ENCODE data around the gene POLK. TPM values are rescaled to one million over a fixed set of nuclear protein-coding genes. Genes with fewer than 3 reads are reported as not detected.

Gene POLK
- total and polyA plus RNA-seq, 2 of the 13 experiments (the other 11 are each of a cell fraction or from before 2014, with no cell fraction given), result 8.6 to 11.7 TPM

- TF ChIP-seq ZNF569 (CRISPR knock-in tag; IDR thresholded peaks at IDR 0.05; ENCODE audit: borderline replicate concordance), result no peak
- no peak for TF ChIP-seq ZNF766 (CRISPR knock-in tag; IDR thresholded peaks at IDR 0.05; ENCODE audit: borderline replicate concordance)
- TF ChIP-seq BCL3 (CRISPR knock-in tag; IDR thresholded peaks at IDR 0.05), result no peak
- TF ChIP-seq SIN3A (IDR thresholded peaks at IDR 0.05; ENCODE audit: borderline replicate concordance, low read depth, low read length), result no peak
- no peak for TF ChIP-seq HOMEZ (CRISPR knock-in tag; IDR thresholded peaks at IDR 0.05; ENCODE audit: low read depth)
- no peak for TF ChIP-seq ZNF264 (CRISPR knock-in tag; IDR thresholded peaks at IDR 0.05)
- no peak for TF ChIP-seq TFE3 (CRISPR knock-in tag; IDR thresholded peaks at IDR 0.05)
Measured at GRCh38 chr5:75608870-75609269, 97.2 kb downstream of the POLK start (continued).

GRCh38 chr5:75610201-75610600 lies 98.5 kb downstream of the POLK start:
- FAIRE-seq (peak; percentile 49), DNase-seq (ENCODE audit: low spot score) (no peak), ATAC-seq (no peak)
- intact Hi-C loops (cut with micrococcal nuclease; ENCODE audit: unreplicated experiment), result no loop called here
- Histone ChIP-seq H3K4me1 (ENCODE audit: insufficient read depth, low read length) (peaks cover 5% of the 10 kb centered on the region; the same call in 1 of the 2 replicates), H3K27me3 (ENCODE audit: control insufficient read depth in 1 of 2, insufficient read depth in 2 of 2, low read length in 2 of 2) (no peaks in the 10 kb centered on the region; a peak in 1 of 5 replicates), H3K79me2 (ENCODE audit: insufficient read depth, low read length) (no peaks in the 10 kb centered on the region), H3K9ac (ENCODE audit: insufficient read depth, low read depth, low read length) (no peak overlapping the region), H3K4me3 (replicated peaks in 1 of 3; ENCODE audit: insufficient read depth in 1 of 3, low read depth in 2 of 3, low read length in 3 of 3) (no peak overlapping the region; a peak in 1 of 6 replicates), H4K20me1 (ENCODE audit: insufficient read depth, low read length) (no peaks in the 10 kb centered on the region), H3K4me2 (ENCODE audit: low read depth, low read length) (peak overlapping the region; percentile 91; the same call in 1 of the 2 replicates), H2AFZ (ENCODE audit: low read length) (no peak overlapping the region), H3K9me3 (ENCODE audit: low read length) (no peaks in the 10 kb centered on the region), H3K27ac (ENCODE audit: extremely low read length, insufficient read depth, low read length) (no peak overlapping the region), H3K36me3 (replicated peaks in 1 of 2; ENCODE audit: control insufficient read depth in 1 of 2, insufficient read depth in 2 of 2, low read length in 2 of 2) (no peaks in the 10 kb centered on the region)
- ChIA-PET POLR2A (no interaction called here), CTCF (ENCODE audit: low intra/inter-chr PET ratio, low total read pairs) (no interaction called here)
- WGBS (ENCODE audit: low lambda C conversion rate), result 72% methylated on average over 5 of the region's 5 CpGs
- no TSS peak for BruUV-seq (replicated peaks)
- in situ Hi-C loops (cut with HindIII; ENCODE audit: extremely low pct_ligation_motif_present, low pct_unique_long_range_greater_than_20kb), result no loop called here
- TF ChIP-seq SALL1 (CRISPR knock-in tag; IDR thresholded peaks at IDR 0.05), result no peak
- no peak for TF ChIP-seq PAF1 (CRISPR knock-in tag; IDR thresholded peaks at IDR 0.05)
- no peak for TF ChIP-seq ZNF574 (CRISPR knock-in tag; IDR thresholded peaks at IDR 0.05)
- no peak for TF ChIP-seq IRX3 (CRISPR knock-in tag; IDR thresholded peaks at IDR 0.05; ENCODE audit: borderline replicate concordance, low read depth)
- no peak for TF ChIP-seq HNRNPK (IDR thresholded peaks at IDR 0.05; ENCODE audit: low read depth, low read length, poor library complexity, severe bottlenecking)
- TF ChIP-seq ZBTB34 (CRISPR knock-in tag; IDR thresholded peaks at IDR 0.05), result no peak
- no peak for TF ChIP-seq SRF (IDR thresholded peaks at IDR 0.05; ENCODE audit: low read depth, low read length)
- no peak for TF ChIP-seq IKZF4 (CRISPR knock-in tag; IDR thresholded peaks at IDR 0.05; ENCODE audit: borderline replicate concordance, low read depth, not compliant biosample characterization)
